ENCODE results near the gene SDHC. TPM values are rescaled to one million over a fixed set of nuclear protein-coding genes. Genes with fewer than 3 reads are reported as not detected.
"Not testable (repeated sequence)": the region's sequence is repeated elsewhere in the genome, so short reads cannot be mapped to it uniquely, and the experiment has no call there.

The SDHC gene
- total and polyA plus RNA-seq, 4 donors: 36.8 to 174 (median 111) TPM

DNA sequence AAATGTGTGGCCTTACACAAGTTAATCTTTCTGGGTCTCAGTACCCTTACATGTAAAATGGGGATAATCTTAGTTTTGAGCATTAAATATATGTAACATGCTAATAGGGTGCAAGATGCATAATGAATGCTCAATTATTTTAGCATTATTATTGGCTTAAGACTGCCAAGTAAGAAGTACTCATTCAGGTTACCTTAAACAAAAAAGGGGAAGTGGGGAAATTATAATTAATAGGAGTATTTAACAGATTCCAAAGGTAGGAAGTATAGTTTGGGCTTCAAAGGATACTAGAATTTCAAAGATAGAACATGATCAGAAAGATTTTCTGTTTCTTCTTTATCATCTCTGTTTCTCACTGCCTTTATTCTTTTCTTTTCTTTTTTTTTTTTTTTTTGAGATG lies 59.3 kb downstream of the SDHC start:
- Histone ChIP-seq H3K4me1 (ENCODE audit: control insufficient read depth, insufficient read depth, low read length) (no peaks in the 10 kb centered on the region), H3K36me3 (ENCODE audit: control insufficient read depth, insufficient read depth, low read length) (no peaks in the 10 kb centered on the region), H3K27me3 (ENCODE audit: control insufficient read depth, insufficient read depth, low read length) (no peaks in the 10 kb centered on the region), H3K27ac (ENCODE audit: low read depth, low read length) (no peak overlapping the region), H3K9me3 (ENCODE audit: control insufficient read depth, insufficient read depth, low read length) (no peaks in the 10 kb centered on the region), H3K4me3 (ENCODE audit: low read depth, low read length) (no peak overlapping the region)
- no peak for DNase-seq (ENCODE audit: low read depth in 4 of 6, low spot score in 6 of 6)

DNA sequence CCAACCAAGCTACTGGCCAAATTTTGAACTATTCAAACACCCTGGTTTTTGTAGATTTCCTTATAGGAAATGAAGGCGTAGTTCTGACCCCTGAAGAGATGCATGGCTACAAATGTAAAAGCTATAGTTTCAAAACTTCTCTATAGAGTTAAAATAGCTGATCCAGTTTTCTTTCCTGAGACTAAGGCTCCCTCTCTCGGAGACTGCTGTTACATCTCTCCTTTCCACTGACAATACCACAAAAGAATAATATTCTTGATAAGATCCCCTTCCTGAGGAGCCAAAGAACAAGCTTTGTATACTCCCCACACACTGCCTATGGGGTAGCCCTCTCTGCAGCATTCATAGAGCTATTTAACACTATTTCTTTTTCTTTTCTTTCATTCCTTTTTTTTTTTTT lies 60.2 kb downstream of the SDHC start:
- H3K36me3 ChIP-seq (ENCODE audit: control insufficient read depth, insufficient read depth, low read length): no peaks in the 10 kb centered on the region
- H3K4me1 ChIP-seq (ENCODE audit: control insufficient read depth, insufficient read depth, low read length): no peaks in the 10 kb centered on the region
- H3K27ac ChIP-seq (ENCODE audit: low read depth, low read length): no peak overlapping the region
- H3K4me3 ChIP-seq (ENCODE audit: low read depth, low read length): no peak overlapping the region
- H3K27me3 ChIP-seq (ENCODE audit: control insufficient read depth, insufficient read depth, low read length): no peaks in the 10 kb centered on the region
- peak in 2 of 6 donors; percentile 39 to 60 for DNase-seq (ENCODE audit: low read depth in 4 of 6, low spot score in 6 of 6)
- no peaks in the 10 kb centered on the region for H3K9me3 ChIP-seq (ENCODE audit: control insufficient read depth, insufficient read depth, low read length)
- 40% methylated on average over 1 of the region's 2 CpGs for WGBS (ENCODE audit: insufficient coverage)

DNA sequence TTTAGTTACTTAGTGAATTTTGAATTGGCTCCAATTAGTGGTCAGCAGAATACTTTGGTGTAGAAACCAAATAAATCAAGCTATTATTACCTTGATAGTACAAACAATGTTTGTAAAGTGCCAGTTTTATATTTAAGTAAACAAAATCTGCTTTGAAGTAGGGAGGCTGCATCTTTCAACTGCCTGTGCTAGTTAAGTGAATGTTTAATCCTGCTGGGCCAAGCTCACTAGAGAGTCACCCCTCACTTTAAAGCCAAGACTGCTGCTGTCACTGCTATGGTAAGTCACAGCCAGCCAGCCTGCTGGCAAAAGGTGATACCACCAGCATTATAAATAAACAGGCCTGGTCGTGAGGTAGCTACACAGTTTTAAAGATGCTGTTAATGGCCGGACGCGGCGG lies 63.8 kb downstream of the SDHC start:
- H3K36me3 ChIP-seq (ENCODE audit: control insufficient read depth, insufficient read depth, low read length): no peaks in the 10 kb centered on the region
- no CpG with 5 or more reads among the region's 5 CpGs for WGBS (ENCODE audit: insufficient coverage)
- DNase-seq (ENCODE audit: low read depth in 4 of 6, low spot score in 6 of 6): no peak

DNA sequence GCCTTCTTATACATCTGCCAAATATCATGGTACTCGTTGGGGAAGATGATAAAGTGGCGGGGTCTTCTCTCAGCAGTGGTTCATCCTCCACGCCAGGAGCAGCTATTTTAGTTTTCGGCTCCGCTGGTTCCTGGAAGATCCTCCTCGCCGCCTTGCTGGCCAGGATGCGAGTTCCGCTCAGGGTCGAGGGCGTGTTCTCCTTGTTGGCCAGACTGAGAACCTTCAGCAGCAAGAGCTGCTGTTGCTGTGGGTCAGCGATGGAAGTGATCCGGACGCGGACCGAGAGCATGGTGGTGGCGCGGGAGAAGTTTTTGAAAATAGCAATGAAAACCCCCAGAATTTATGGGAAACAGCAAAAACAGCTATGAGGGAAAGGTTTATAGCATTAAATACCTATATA lies 64.9 kb downstream of the SDHC start:
- H3K4me3 ChIP-seq (ENCODE audit: low read depth, low read length): no peak overlapping the region

More for the DNA sequence above, 63.8 kb downstream of the SDHC start:
- Histone ChIP-seq H3K4me1 (ENCODE audit: control insufficient read depth, insufficient read depth, low read length) (no peaks in the 10 kb centered on the region), H3K4me3 (ENCODE audit: low read depth, low read length) (no peak overlapping the region), H3K27ac (ENCODE audit: low read depth, low read length) (no peak overlapping the region), H3K9me3 (ENCODE audit: control insufficient read depth, insufficient read depth, low read length) (no peaks in the 10 kb centered on the region), H3K27me3 (ENCODE audit: control insufficient read depth, insufficient read depth, low read length) (no peaks in the 10 kb centered on the region)

DNA sequence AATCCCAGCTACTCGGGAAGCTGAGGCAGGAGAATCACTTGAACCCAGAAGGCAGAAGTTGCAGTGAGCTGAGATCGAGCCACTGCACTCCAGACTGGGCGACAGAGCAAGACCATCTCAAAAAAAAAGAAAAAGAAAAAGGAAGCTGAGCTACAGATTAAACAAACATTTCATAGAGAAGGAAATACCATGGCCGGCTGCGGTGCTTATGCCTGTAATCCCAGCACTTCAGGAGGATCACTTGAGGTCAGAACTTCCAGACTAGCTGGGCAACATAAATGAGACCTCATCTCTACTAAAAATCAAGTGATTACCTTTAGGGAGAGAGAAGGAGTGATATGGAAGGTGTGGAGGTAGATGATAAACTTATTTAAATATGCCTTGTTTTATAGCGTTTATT lies 67.5 kb downstream of the SDHC start:
- H3K27me3 ChIP-seq (ENCODE audit: control insufficient read depth, insufficient read depth, low read length): no peaks in the 10 kb centered on the region
- no peak overlapping the region for H3K27ac ChIP-seq (ENCODE audit: low read depth, low read length)
- H3K9me3 ChIP-seq (ENCODE audit: control insufficient read depth, insufficient read depth, low read length): no peaks in the 10 kb centered on the region
- H3K4me3 ChIP-seq (ENCODE audit: low read depth, low read length): no peak overlapping the region
- no peaks in the 10 kb centered on the region for H3K4me1 ChIP-seq (ENCODE audit: control insufficient read depth, insufficient read depth, low read length)
- DNase-seq (ENCODE audit: low read depth in 4 of 6, low spot score in 6 of 6): no peak
- H3K36me3 ChIP-seq (ENCODE audit: control insufficient read depth, insufficient read depth, low read length): no peaks in the 10 kb centered on the region
- 81% methylated on average over 3 of the region's 6 CpGs for WGBS (ENCODE audit: insufficient coverage)

More for the DNA sequence above, 64.9 kb downstream of the SDHC start:
- WGBS (ENCODE audit: insufficient coverage): 42% methylated on average over 11 of the region's 18 CpGs
- H3K4me1 ChIP-seq (ENCODE audit: control insufficient read depth, insufficient read depth, low read length): no peaks in the 10 kb centered on the region
- no peaks in the 10 kb centered on the region for H3K27me3 ChIP-seq (ENCODE audit: control insufficient read depth, insufficient read depth, low read length)
- H3K36me3 ChIP-seq (ENCODE audit: control insufficient read depth, insufficient read depth, low read length): no peaks in the 10 kb centered on the region
- no peak for DNase-seq (ENCODE audit: low read depth in 4 of 6, low spot score in 6 of 6)
- no peak overlapping the region for H3K27ac ChIP-seq (ENCODE audit: low read depth, low read length)
- H3K9me3 ChIP-seq (ENCODE audit: control insufficient read depth, insufficient read depth, low read length): no peaks in the 10 kb centered on the region

DNA sequence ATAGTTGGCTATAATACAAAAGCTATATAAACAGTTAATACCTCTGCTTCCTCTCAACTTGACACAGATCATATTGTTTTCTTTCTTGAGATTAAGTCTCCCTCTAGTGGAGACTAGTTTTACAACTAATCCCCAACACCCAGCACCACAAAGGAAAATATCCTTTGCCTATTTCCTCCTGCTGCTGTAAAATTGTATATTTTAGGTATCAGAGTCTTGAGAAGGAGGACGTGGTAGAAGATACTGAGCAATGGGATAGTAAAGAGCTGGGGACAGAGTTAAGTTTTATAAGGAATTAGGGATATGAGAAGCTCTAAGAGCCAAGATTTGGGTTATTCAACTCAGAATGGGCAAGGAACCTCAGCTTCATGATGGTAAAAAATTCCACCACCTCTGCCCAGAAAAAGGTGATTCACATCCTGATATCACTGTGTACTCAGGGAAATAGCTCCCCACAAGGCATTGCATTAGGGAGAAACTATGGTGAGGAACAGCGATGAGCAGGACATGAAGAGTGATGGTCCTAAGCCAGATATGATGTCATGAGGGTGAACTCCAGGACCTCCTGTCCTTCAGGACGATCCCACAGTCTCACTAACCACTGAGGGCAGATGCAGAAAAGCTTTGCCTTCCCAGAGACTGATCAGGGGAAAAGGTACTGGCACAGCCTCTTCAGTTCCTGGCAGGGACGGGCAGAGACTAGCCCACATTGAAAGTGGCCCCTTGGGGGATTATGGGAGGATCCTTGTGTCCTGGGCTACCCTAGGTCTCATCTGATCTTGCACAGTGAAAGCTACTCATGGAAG lies 68.2 kb downstream of the SDHC start:
- Histone ChIP-seq H3K4me3 (ENCODE audit: low read depth, low read length) (no peak overlapping the region), H3K27ac (ENCODE audit: low read depth, low read length) (no peak overlapping the region), H3K36me3 (ENCODE audit: control insufficient read depth, insufficient read depth, low read length) (no peaks in the 10 kb centered on the region), H3K9me3 (ENCODE audit: control insufficient read depth, insufficient read depth, low read length) (no peaks in the 10 kb centered on the region), H3K27me3 (ENCODE audit: control insufficient read depth, insufficient read depth, low read length) (no peaks in the 10 kb centered on the region), H3K4me1 (ENCODE audit: control insufficient read depth, insufficient read depth, low read length) (no peaks in the 10 kb centered on the region)
- DNase-seq (ENCODE audit: low read depth in 4 of 6, low spot score in 6 of 6): peak in 3 of 6 donors; percentile 56 to 93 (median 84)
- 57% methylated on average over 3 of the region's 4 CpGs for WGBS (ENCODE audit: insufficient coverage)

DNA sequence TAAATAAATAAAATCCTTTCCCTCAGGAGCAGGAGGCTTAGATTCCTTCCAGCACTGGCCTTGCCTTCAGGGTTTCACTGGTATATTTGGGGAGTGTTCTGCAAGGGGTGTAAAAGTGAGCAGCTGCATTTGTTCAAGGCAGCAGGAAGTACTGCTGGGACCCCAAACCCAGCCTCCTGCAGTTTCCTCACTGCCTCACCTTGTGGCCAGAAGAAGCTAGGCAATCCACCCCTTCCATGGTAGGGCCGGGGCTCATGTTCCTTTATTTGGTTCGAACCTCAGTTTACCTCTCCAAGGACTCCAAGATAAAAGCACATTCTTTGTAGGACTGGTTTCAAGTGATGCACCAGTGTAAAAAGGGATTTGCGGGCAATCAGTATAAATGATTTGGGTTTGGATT lies 74.5 kb downstream of the SDHC start:
- no peaks in the 10 kb centered on the region for H3K27me3 ChIP-seq (ENCODE audit: control insufficient read depth, insufficient read depth, low read length)
- no peak overlapping the region for H3K4me3 ChIP-seq (ENCODE audit: low read depth, low read length)
- no peak for DNase-seq (ENCODE audit: low read depth in 4 of 6, low spot score in 6 of 6)
- H3K9me3 ChIP-seq (ENCODE audit: control insufficient read depth, insufficient read depth, low read length): no peaks in the 10 kb centered on the region
- H3K27ac ChIP-seq (ENCODE audit: low read depth, low read length): no peak overlapping the region
- H3K4me1 ChIP-seq (ENCODE audit: control insufficient read depth, insufficient read depth, low read length): peaks cover 13% of the 10 kb centered on the region
- no CpG with 5 or more reads among the region's 3 CpGs for WGBS (ENCODE audit: insufficient coverage)
- H3K36me3 ChIP-seq (ENCODE audit: control insufficient read depth, insufficient read depth, low read length): no peaks in the 10 kb centered on the region

DNA sequence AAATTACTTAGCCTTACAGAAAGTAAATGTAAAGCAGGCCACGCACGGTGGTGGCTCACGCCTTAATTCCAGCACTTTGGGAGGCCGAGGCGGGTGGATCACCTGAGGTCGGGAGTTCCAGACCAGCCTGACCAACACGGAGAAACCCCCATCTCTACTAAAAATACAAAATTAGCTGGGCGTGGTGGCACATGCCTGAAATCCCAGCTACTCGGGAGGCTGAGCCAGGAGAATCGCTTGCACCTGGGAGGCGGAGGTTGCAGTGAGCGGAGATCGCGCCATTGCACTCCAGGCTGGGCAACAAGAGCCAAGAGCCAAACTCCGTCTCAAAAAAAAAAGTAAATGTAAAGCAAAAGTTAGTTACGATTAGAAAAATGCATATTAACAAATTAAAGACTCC lies 75.0 kb downstream of the SDHC start:
- H3K9me3 ChIP-seq (ENCODE audit: control insufficient read depth, insufficient read depth, low read length): not testable (repeated sequence)

DNA sequence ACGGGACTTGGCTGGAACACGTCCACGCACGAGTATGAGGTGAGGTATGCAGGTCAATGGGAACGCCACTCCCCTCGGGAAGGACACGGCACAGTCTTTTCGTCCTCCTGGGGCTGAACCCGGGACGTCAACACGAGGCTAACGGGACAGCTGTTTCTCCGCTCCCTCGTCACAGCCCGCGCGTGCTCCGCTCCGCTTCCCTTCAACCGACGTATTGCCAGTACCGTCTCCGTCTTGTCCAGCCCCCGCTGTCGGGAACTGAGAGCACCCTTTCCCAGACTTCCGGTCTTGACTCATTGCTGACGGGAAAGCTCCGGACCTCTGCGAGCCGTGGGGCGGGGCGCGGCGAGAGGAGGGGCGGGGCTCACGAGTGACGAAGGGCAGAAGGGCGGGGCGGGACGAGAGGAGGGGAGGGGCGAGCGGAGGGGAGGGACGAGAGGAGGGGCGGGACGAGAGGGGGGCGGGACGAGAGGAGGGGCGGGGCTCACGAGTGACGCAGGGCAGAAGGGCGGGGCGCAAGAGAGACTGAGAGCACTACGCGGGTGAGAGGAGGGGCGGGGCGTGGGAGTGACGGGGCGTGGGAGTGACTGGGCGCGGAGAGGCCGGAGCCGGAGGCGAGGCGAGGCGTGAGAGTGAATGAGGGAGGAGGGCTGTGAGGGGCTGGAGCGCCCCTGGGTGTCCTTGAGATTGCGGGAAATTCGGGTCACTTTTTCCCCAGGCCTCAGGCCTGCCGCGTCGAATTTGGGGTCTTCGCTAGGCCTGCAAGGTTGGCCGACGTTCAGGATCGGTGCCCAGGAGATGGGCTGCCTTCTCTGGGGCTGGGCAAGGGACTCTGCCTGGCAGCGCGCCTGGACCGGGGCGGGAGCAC lies 75.7 kb downstream of the SDHC start:
- Histone ChIP-seq H3K4me3 (ENCODE audit: low read depth, low read length) (peak overlapping the region; percentile 91), H3K9me3 (ENCODE audit: control insufficient read depth, insufficient read depth, low read length) (no peaks in the 10 kb centered on the region), H3K4me1 (ENCODE audit: control insufficient read depth, insufficient read depth, low read length) (peaks cover 13% of the 10 kb centered on the region), H3K36me3 (ENCODE audit: control insufficient read depth, insufficient read depth, low read length) (no peaks in the 10 kb centered on the region), H3K27me3 (ENCODE audit: control insufficient read depth, insufficient read depth, low read length) (no peaks in the 10 kb centered on the region), H3K27ac (ENCODE audit: low read depth, low read length) (peak overlapping the region; percentile 92)
- WGBS (ENCODE audit: insufficient coverage): under 1% methylated on average over 61 of the region's 79 CpGs
- DNase-seq (ENCODE audit: low read depth in 4 of 6, low spot score in 6 of 6): peak; percentile 85 to 98 (median 91)

More for the DNA sequence above, 75.0 kb downstream of the SDHC start:
- 100% methylated on average over 4 of the region's 16 CpGs for WGBS (ENCODE audit: insufficient coverage)
- Histone ChIP-seq H3K4me3 (ENCODE audit: low read depth, low read length) (peak overlapping the region; percentile 91), H3K4me1 (ENCODE audit: control insufficient read depth, insufficient read depth, low read length) (peaks cover 13% of the 10 kb centered on the region), H3K27ac (ENCODE audit: low read depth, low read length) (peak overlapping the region; percentile 92)
- not testable (repeated sequence) for H3K36me3 ChIP-seq (ENCODE audit: control insufficient read depth, insufficient read depth, low read length); H3K27me3 ChIP-seq (ENCODE audit: control insufficient read depth, insufficient read depth, low read length); DNase-seq (ENCODE audit: low read depth in 4 of 6, low spot score in 6 of 6)

DNA sequence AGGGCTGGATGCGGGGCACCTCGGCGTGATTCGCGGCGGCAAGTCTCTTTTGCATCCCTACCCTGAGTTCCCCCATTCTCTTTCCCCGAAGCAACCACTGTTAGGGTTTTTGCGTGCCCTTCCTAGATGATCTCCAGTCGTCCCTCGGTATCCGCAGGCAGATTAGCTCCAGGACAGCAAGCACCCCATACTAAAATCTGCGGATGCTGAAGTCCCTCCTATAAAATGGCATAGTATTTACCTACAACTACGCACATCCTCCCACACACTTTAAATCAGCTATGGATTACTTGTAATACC lies 76.3 kb downstream of the SDHC start:
- no peaks in the 10 kb centered on the region for H3K9me3 ChIP-seq (ENCODE audit: control insufficient read depth, insufficient read depth, low read length)
- peaks cover 13% of the 10 kb centered on the region for H3K4me1 ChIP-seq (ENCODE audit: control insufficient read depth, insufficient read depth, low read length)
- no peaks in the 10 kb centered on the region for H3K27me3 ChIP-seq (ENCODE audit: control insufficient read depth, insufficient read depth, low read length)
- H3K4me3 ChIP-seq (ENCODE audit: low read depth, low read length): peak overlapping the region; percentile 83
- H3K36me3 ChIP-seq (ENCODE audit: control insufficient read depth, insufficient read depth, low read length): no peaks in the 10 kb centered on the region
- no peak for DNase-seq (ENCODE audit: low read depth in 4 of 6, low spot score in 6 of 6)
- 0% methylated on average over 11 of the region's 13 CpGs for WGBS (ENCODE audit: insufficient coverage)
- H3K27ac ChIP-seq (ENCODE audit: low read depth, low read length): peak overlapping the region; percentile 89

Data from spinal cord (tissue), 10 donors.